Activated effector memory CD4-positive, alpha-beta T cell treated with anti-CD3 and anti-CD28 coated beads, Interleukin-2, amount 50 U/mL, for 16 hours (primary cell): ENCODE data around the gene RRBP1.

ENCODE experiments used
- DNase-seq: peaks from one replicate; pipeline ENCODE4 v3.0.0-alpha.2; 2020

RRBP1 gene, protein sequence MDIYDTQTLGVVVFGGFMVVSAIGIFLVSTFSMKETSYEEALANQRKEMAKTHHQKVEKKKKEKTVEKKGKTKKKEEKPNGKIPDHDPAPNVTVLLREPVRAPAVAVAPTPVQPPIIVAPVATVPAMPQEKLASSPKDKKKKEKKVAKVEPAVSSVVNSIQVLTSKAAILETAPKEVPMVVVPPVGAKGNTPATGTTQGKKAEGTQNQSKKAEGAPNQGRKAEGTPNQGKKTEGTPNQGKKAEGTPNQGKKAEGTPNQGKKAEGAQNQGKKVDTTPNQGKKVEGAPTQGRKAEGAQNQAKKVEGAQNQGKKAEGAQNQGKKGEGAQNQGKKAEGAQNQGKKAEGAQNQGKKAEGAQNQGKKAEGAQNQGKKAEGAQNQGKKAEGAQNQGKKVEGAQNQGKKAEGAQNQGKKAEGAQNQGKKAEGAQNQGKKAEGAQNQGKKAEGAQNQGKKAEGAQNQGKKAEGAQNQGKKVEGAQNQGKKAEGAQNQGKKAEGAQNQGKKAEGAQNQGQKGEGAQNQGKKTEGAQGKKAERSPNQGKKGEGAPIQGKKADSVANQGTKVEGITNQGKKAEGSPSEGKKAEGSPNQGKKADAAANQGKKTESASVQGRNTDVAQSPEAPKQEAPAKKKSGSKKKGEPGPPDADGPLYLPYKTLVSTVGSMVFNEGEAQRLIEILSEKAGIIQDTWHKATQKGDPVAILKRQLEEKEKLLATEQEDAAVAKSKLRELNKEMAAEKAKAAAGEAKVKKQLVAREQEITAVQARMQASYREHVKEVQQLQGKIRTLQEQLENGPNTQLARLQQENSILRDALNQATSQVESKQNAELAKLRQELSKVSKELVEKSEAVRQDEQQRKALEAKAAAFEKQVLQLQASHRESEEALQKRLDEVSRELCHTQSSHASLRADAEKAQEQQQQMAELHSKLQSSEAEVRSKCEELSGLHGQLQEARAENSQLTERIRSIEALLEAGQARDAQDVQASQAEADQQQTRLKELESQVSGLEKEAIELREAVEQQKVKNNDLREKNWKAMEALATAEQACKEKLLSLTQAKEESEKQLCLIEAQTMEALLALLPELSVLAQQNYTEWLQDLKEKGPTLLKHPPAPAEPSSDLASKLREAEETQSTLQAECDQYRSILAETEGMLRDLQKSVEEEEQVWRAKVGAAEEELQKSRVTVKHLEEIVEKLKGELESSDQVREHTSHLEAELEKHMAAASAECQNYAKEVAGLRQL (N-terminal part only)

DNA sequence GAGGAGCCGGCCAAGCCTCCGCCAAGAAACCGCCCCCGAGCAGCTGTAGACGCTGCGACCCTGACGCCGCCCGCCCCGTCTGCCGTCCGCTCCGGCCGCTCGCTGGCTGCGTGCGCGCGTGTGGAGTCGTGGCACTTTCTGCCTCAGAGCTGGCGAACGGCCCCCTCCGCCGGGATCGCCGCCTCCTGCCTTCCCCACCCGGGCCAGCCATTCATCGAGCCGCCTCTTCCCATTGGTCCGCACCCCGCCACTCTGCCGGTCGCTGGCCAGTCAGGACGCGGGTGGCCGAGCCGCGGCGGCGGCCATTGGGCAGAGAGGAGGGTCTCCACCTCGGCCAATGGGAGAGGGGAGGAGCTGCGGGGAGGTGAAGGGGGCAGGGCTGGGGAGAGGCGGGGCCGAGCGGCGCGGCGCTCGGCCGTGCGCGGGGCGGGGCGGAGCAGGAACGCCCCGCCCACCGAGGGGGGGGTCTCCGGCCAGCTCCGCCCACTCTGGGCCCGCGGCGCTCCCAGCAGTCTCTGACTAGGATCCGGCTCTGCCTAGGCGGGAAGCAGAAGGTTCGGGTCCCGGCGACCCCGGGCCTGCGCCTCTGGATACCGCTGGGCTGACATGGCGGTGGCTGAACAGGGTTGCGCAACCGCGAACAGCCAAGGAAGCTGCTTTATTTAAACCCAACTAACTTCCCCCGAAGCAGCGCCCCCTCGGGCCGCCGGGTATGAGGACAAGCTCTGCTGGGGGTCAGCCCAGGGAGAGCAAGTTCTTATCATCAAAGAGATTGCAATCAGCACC is at the start of gene RRBP1:
Gene RRBP1 (minus strand): TSS at position 140 of the 786 bp plus-strand sequence. CDS start 21,735 bp downstream, outside the sequence.
- peak; percentile 99 for DNase-seq

DNA sequence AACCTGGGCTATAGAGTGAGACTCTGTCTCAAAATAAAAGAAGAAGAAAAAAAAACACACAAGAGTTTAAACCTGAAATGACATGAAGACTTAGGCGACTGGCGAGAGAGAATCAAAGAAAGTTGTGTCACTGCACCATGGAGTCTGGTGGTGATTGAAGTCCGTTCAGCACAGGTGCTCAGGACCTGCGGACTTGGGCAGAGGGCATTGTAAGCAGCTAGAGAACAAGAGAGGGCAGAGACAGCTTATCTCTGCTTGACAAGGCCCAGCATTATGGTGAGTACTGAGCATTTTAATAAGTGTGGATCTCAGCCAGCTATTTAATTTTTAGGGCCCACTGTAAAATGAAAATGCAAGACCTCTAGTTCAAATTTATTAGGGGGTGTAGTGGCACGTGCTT is 49.2 kb upstream of the RRBP1 start:
- no peak for DNase-seq

DNA sequence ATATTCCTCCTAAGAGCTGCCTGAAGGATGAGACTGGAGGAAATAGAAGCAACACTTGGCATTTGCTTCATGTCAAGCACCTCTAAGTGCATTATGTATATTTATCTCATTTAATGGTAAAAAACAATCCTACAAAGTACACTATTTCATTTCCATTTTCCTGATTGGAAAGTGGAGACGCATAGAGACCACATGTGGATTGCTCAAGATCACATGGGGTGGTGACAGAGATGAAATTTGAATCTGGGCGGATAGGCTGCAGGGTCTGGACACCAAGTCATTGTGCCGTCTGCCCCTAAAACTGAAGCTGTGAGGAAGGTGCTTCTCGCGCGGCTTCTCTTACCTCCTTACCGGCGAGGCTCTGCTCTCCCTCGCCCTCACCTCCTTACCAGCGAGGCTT is 48.0 kb upstream of the RRBP1 start:
- DNase-seq: no peak

DNA sequence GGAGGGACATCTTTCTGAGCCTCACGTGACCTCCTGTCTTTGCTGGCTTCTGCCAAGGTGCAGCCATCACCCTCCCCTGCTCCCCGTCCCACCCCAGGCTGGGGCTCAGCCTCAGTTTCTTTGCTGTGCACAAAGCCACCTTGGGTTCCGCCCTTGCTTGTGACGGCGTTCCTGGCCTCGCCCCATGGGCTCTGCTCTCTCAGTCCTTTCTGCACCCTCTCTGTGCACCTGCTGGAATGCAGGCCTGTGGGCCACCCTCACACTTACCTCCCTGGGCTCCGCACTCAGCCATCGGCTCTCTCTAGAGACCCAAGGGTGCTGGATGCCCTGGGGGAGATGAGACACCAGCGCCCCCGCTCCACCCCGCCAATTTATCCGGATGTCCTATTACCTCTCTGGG is 46.0 kb upstream of the RRBP1 start:
- no peak for DNase-seq

DNA sequence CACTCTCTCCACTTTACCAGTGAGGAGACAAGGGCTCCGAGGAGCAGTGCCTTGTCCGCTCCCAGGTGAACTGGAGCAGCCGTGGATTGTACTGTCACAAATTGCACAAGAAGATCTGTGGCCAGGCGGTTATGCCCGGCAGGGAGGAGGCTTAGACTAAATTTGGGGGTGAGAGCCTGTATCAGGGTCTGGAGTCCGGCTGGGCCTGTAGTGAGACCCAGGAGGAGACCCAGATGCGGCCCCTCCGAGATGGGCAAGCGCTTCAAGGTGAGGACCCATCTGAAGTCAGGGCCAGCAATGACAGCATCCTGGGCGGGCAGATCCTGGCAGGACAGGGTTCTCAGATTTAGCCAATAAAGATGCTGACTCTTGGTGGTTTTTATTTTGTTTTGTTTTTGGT is 45.3 kb upstream of the RRBP1 start:
- DNase-seq: no peak

DNA sequence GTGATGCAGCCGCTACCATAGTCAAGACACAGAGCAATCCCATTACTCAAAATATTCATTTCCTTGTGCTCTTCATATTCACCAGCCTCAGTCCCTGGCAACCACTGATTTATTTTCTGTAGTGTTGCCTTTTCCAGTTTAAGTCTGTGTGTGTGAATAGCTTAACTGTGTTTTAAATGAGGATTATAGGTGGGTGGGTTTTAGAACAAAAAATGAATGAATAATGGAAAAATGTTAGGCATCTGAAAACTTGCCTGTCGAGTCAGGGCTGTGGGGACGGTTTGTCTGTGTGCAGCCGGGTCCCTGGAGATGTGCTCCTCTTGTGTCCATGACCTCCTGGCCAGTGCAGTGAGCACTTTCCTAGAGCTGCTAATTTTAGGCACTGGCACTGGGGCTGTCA is 44.9 kb upstream of the RRBP1 start:
- no peak for DNase-seq

DNA sequence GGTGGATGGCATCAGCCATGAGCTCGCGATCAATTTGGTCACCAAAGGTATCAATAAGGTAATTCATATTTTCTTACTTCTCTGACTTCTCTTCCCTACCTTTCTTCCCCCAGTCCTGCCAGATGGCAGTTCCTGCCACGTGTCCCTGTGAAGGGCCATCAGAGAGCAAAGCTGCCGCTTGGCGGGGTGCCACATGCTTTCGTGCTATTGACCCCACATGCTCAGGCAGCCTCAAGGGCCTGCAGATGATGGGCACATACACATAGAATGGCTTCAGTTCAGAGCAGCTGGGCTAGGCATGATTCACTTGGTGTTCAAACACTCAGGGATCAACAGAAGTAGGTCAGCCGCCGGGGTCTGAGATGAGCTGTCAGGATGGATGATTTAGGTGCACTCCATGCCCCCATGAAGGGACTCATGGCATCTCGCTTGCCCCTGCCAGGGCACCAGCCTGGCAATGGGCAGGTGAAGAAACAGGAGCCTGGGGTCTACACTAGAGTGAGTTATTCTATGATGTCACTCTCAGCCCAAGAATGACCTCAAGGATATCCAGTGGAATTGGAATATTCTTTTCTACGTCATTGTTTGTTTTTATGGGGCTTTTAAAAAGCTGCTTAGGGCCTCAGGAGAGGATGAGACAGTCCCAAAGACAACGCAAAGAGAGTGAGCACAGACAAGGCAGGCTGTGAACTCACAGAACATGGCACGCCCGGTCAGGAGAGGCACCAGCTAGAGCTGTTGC is 43.2 kb upstream of the RRBP1 start:
- no peak for DNase-seq

DNA sequence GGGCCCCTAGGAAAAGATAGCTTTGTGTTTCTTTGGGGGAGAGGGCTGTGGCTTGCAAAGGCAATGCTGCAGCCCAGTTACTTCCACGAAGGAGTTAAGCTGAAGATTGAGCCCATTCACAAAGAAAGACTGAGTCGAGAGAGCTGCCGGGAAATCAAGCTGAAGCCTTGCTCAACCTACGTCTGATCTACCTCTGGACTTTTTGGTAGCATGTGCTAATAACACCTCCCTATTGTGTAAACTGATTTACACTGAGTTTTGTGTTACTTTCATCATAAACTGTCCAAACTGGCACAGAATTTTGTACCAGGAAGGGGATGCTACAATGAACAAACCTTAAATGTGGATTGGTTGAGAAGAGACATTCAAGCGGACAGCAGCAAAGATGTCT is 41.3 kb upstream of the RRBP1 start:
- no peak for DNase-seq

DNA sequence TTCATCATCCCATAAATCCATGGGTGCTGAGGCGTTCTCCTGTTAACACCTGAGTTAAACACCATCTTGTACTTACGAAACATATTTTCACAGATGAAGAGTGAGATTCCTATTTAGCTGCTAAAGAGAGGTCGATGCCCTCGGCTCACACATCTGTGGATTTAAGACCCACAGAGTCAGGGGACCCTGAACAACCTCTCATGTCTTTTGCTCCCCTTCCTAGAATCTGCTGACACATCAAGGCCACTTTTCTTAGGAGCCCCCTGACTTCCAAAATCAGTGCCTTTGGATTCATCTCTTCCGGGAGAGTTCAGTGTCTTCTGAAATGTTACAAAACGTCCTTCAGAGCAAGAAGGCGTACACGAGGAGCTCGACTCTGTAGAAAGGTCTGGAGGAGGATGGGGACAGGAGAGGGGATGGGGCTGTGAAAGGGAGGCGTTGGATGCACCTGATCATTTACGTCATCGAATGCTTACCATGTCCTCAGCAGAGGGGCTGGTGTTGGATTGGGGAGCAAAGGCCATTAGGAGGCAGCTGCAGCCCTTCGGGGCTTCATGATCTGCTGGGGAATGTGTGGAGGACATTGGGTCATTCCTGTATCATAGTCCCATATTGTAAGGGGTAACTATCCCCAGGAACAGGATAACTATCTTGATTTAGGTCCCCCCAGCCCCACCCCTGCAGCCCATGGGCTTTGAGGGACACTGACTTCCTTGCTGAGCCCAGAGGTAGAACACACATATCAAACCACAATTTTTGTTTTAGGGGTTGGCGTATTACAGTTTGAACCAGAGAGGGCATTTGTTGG is 40.7 kb upstream of the RRBP1 start:
- no peak for DNase-seq

DNA sequence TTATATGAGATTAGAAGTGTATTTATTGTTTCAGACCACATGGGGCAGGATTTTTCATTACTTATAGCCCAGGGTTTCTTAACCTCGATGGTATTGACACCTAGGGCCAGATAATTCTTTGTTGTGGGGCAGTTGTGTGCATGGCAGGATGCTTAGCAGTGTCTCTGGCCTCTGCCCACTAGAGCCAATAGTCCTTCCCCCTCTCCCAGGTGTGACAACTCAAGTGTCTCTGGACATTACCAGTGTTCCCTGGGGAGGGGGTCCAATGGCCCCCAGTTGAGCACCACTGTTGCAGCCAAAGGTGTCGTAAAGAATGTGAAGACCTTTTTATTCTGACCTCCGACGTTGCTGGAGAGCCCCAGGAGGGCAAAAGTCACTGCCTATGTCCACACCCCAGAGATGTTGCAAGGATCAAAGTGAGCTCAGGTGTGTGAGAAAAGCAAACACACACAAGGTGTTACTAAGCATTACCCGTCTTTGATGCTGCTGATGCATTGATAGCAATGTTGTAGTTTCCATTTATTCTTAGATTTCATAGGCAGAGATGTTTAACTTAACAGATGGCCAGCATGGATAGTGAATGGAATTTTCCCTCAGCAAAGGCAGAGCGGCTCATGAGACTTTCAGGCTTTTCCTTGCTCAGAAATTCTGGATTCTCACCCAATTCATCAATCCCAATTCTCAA is 39.9 kb upstream of the RRBP1 start:
- no peak for DNase-seq

DNA sequence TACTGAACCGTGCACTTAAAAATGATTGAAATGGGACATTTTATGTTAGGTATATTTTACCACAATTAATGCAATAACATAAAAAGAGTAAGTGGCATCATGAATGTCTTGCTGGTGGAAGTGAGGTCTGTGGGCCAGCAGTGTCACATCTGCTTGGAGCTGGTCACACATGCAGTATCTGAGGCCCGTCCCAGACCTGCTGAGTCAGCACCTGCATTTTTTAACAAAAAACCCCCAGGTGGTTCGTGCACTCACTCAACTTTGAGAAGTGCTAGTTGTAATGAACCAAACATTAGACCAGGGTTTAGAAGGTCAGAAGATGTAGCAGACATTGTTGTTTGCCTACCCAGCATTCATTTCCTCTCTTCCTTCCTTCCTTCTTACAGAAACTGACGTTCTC is 38.7 kb upstream of the RRBP1 start:
- DNase-seq: no peak

DNA sequence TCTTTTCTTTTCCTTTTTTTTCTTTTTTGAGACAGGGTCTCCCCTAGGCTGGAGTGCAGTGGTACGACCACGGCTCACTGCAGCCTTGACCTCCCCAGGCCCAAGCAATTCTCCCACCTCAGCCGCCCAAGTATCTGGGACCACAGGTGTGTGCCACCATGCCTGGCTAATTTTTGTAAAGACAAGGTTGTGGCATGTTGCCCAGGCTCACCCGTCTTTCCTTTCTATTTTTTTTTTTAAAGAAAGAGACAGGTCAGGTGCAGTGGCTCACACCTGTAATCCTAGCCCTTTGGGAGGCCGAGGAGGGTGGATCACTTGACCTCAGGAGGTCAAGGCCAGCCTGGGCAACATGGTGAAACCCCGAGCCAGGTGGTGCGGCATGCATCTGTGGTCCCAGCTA is 34.3 kb upstream of the RRBP1 start:
- DNase-seq: no peak

DNA sequence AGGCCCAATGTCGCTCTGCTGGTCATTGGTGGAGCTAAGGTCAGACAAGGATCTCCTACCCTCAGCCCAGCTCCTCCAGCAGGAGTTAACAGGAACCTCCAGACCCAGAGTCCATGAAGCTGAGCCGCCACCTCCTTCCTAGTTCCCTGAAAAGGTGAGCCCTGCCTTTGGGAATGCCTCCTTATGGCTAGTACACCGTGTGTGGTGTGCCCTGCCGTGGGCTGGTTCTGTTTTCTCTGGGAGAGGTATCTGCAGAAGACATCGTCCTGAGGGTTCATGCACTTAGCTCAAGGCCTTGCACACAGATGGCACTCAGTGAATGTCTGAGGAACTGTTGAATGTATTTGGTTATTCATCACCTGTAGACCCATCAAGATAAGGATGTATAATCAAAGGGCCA is 33.0 kb upstream of the RRBP1 start:
- no peak for DNase-seq

DNA sequence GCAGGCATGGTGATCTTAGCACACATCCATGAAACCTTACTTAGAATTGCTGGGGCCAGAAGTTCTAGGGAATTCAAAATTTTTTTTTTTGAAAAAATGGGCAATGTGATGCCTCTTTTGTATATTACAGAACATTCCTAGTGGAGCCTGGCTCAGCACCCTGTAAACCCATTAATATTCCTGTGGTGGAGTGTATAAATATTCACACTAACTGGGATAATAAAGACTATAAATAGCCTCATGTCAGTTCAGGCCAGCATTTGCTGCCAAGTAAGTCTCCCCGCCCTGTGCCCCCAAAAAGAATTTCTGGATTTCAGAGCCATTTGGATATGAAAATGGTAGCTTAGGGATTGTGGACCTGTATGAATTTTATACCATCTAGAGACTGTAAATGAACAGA is 32.6 kb upstream of the RRBP1 start:
- no peak for DNase-seq

DNA sequence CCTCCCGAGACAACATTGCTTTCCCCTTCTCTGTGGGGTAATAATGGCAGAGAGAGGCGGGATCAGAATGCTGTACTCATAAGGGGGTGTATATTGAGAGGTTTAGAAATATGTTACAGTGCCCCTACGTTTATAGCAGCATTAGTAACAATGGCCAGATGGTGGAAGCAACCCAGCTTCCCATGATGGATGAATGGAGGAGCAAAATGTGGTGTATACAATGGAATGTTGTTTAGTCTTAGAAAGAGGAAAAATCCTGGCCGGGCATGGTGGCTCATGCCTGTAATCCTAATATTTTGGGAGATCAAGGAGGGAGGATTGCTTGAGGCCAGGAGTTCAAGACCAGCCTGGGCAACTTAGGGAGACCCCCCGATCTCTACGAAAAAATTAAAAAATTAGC is 30.7 kb upstream of the RRBP1 start:
- no peak for DNase-seq

DNA sequence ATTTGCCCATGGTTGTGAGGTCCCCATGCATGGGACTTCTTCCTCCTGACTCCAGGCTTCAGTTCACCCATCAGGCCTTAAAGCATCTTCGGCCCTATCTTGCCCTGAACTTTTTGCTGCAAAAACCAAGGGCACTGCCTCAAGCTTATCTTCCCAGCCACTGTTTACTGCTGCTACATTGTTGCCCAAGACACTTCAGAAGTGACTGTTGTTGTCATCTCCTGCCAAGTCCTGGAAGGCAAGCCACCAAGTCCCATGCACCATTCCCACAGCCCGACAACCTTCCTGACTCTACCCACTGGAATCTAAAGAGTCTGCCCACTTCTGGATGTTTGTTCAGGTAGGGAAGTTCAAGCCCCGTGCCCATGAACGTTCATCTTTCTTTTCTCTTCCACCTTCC is 30.2 kb upstream of the RRBP1 start:
- no peak for DNase-seq

DNA sequence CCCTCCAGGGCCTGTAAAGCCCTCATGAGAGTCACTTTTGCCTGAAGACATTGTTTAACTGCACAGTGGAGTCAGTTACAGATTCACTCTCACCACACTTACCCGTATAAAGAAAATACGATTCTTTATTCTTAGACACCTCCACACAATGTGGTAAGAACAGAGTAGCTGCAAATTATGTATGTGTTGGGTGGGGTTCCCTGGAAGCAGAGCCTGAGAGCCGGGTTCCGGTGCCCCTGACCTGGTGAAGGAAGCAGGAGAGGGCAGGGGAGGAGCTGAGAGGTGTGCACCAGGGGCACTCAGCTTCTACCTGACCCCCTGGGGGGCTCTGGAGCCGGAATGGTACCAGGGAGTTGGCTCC is 29.2 kb upstream of the RRBP1 start:
- no peak for DNase-seq

DNA sequence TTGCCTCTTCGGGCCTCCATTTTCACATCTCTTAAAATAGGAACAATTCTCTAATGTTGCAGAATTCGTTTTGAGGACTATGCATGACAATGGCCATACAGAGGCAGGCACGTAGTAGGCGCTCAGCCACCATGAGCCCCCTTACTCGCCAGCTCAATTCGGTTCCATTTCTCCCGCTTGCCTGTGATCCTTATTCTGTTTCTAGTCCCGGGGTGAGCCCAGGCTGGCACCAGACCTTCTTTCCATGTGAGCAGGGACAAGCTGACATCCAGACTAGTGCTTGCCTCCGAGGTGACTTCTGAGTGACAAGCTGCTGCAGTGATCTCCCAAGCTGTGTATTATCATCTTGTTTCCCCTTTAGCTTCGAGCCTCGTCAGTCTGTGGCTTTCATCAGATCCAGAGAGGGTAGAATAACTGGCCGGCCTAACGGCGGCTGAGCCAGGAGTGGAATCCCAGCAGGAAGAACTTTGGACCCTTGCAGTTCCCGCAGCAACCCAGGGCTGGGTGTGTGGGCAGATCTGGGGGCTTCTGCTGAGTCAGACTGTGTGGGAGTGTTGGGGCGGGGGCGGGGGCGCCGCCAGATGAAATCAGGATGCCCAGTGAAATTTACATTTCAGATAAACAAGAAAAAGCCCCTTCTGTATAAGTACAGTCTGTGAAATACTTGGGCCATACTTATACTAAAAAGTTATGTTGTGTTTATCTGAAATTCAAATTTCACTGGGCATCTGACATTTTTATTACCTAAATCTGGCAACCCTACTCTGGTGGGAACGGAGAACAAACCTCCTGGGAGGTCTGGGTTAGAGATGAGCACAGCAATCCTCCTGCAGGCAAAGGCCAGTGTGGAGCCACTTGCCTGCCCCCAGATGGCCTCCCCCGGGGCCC is 28.6 kb upstream of the RRBP1 start:
- DNase-seq: no peak
